B cell (primary cell): ENCODE measurements around the gene SETBP1.

Source experiments
- EZH2 ChIP-seq: IDR thresholded peaks from 2 replicates; pipeline ENCODE4 v1.6.1; 2012; ENCODE audit warnings: borderline replicate concordance, low read depth, mild to moderate bottlenecking, moderate library complexity, low read length; ENCODE audit not compliant: insufficient read depth, poor library complexity, severe bottlenecking
- TF ChIP-seq, protein P1 (sequence below): fragments of 200-600 bp; IDR thresholded peaks from one replicate; pipeline ENCODE4 v1.8.0; 2022; ENCODE audit warnings: antibody characterized with exemption, mild to moderate bottlenecking

DNA sequence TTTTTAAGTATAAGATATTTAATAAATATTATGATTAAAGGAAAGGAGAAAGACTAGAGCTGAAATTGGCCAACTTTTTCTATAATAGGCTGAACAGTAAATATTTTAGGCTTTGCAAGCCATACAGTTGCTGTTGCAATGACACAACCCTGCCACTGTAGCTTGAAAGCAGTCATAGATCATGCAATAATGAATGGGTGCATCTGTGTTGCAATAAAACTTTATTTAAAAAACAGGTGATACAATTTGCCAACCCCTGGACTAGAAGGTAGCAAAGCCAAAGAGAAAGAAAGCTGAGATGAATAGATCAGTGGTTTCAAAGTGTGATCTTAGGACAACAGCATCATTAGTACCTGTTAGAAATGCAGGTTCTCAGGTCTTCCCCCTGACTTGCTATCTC is 219.1 kb downstream of the SETBP1 start:
- TF ChIP-seq EZH2, result no peak
- TF ChIP-seq, protein P1, sequence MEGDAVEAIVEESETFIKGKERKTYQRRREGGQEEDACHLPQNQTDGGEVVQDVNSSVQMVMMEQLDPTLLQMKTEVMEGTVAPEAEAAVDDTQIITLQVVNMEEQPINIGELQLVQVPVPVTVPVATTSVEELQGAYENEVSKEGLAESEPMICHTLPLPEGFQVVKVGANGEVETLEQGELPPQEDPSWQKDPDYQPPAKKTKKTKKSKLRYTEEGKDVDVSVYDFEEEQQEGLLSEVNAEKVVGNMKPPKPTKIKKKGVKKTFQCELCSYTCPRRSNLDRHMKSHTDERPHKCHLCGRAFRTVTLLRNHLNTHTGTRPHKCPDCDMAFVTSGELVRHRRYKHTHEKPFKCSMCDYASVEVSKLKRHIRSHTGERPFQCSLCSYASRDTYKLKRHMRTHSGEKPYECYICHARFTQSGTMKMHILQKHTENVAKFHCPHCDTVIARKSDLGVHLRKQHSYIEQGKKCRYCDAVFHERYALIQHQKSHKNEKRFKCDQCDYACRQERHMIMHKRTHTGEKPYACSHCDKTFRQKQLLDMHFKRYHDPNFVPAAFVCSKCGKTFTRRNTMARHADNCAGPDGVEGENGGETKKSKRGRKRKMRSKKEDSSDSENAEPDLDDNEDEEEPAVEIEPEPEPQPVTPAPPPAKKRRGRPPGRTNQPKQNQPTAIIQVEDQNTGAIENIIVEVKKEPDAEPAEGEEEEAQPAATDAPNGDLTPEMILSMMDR, result no peak
